ENCODE measurements around the gene TRAPPC4. TPM values are rescaled to one million over a fixed set of nuclear protein-coding genes. Genes with fewer than 3 reads are reported as not detected.
"Not testable (repeated sequence)": the region's sequence is repeated elsewhere in the genome, so short reads cannot be mapped to it uniquely, and the experiment has no call there.

Gene TRAPPC4
- total RNA-seq, 1 donor from 2014 or later = 49.7 TPM

GRCh38 chr11:119030329-119031047 is 11.9 kb downstream of the TRAPPC4 start, which contains the start of gene SLC37A4:
SLC37A4 (minus strand) TSS chr11:119030877.
- peaks cover 21% of the 10 kb centered on the region for H3K4me1 ChIP-seq
- peak within 1 kb of the TSS; percentile 97 for H3K4me3 ChIP-seq
- TF ChIP-seq CTCF (IDR thresholded peaks at IDR 0.05) = peak; percentile 88
- DNase-seq (peak; percentile 100), ATAC-seq (peak; percentile 98 to 99)
- peaks cover 16% of the 10 kb centered on the region for H3K36me3 ChIP-seq
- H3K27me3 ChIP-seq (ENCODE audit: low read depth) = no peaks in the 10 kb centered on the region
- peak within 1 kb of the TSS; percentile 86 for H3K27ac ChIP-seq
- intact Hi-C loops (cut with DNase I) = no loop called here
- H3K9me3 ChIP-seq = no peaks in the 10 kb centered on the region

GRCh38 chr11:119031912-119032280 is 13.3 kb downstream of the TRAPPC4 start:
- no peak overlapping the region for H3K27ac ChIP-seq
- H3K4me3 ChIP-seq = no peak overlapping the region
- H3K27me3 ChIP-seq (ENCODE audit: low read depth) = no peaks in the 10 kb centered on the region
- peaks cover 21% of the 10 kb centered on the region for H3K4me1 ChIP-seq
- H3K9me3 ChIP-seq = no peaks in the 10 kb centered on the region
- DNase-seq (no peak), ATAC-seq (no peak)
- intact Hi-C loops (cut with DNase I) = no loop called here
- H3K36me3 ChIP-seq = peaks cover 8% of the 10 kb centered on the region
- TF ChIP-seq CTCF (IDR thresholded peaks at IDR 0.05) = no peak

- H3K36me3 ChIP-seq; H3K4me3 ChIP-seq; H3K27ac ChIP-seq; H3K27me3 ChIP-seq (ENCODE audit: low read depth); H3K9me3 ChIP-seq; ATAC-seq; intact Hi-C loops (cut with DNase I); DNase-seq: not testable (repeated sequence)
- peaks cover 21% of the 10 kb centered on the region for H3K4me1 ChIP-seq
Measured at GRCh38 chr11:119033421-119033820, 14.9 kb downstream of the TRAPPC4 start.

- Histone ChIP-seq H3K4me1 (peaks cover 10% of the 10 kb centered on the region), H3K9me3 (no peaks in the 10 kb centered on the region), H3K36me3 (no peaks in the 10 kb centered on the region), H3K4me3 (no peak overlapping the region), H3K27ac (no peak overlapping the region), H3K27me3 (ENCODE audit: low read depth) (no peaks in the 10 kb centered on the region)
- DNase-seq (no peak), ATAC-seq (no peak)
- TF ChIP-seq CTCF (IDR thresholded peaks at IDR 0.05) = no peak
- intact Hi-C loops (cut with DNase I) = no loop called here
Measured at GRCh38 chr11:119034813-119035212, 16.2 kb downstream of the TRAPPC4 start.

GRCh38 chr11:119038884-119039283 is 20.3 kb downstream of the TRAPPC4 start:
- intact Hi-C loops (cut with DNase I) = no loop called here
- TF ChIP-seq CTCF (IDR thresholded peaks at IDR 0.05) = no peak
- no peaks in the 10 kb centered on the region for H3K27me3 ChIP-seq (ENCODE audit: low read depth)
- ATAC-seq (no peak), DNase-seq (no peak)
- H3K27ac ChIP-seq = no peak overlapping the region
- H3K9me3 ChIP-seq = no peaks in the 10 kb centered on the region
- H3K36me3 ChIP-seq = no peaks in the 10 kb centered on the region
- H3K4me3 ChIP-seq = no peak overlapping the region
- H3K4me1 ChIP-seq = no peaks in the 10 kb centered on the region

- ATAC-seq; DNase-seq; H3K27me3 ChIP-seq (ENCODE audit: low read depth); H3K4me1 ChIP-seq; H3K4me3 ChIP-seq; H3K27ac ChIP-seq; H3K36me3 ChIP-seq; H3K9me3 ChIP-seq; intact Hi-C loops (cut with DNase I): not testable (repeated sequence)
Measured at GRCh38 chr11:119039471-119039870, 20.9 kb downstream of the TRAPPC4 start.
